ENCODE data around the gene ELL2. TPM values are rescaled to one million over a fixed set of nuclear protein-coding genes. Genes with fewer than 3 reads are reported as not detected.

Gene ELL2
- polyA plus RNA-seq, 3 donors, result 3.1 to 8.1 (median 5.8) TPM

- H3K27ac ChIP-seq (ENCODE audit: low read depth in 1 of 2, low read length in 2 of 2), result no peak overlapping the region
- peaks cover 48% of the 10 kb centered on the region for H3K4me1 Mint-ChIP-seq
- H3K9ac ChIP-seq (ENCODE audit: insufficient read depth, low read length, poor library complexity, severe bottlenecking), result no peak overlapping the region
- H2AFZ ChIP-seq (ENCODE audit: insufficient read depth, low read depth, low read length, poor library complexity, severe bottlenecking), result peak overlapping the region; percentile 15
- TF ChIP-seq, protein P1, sequence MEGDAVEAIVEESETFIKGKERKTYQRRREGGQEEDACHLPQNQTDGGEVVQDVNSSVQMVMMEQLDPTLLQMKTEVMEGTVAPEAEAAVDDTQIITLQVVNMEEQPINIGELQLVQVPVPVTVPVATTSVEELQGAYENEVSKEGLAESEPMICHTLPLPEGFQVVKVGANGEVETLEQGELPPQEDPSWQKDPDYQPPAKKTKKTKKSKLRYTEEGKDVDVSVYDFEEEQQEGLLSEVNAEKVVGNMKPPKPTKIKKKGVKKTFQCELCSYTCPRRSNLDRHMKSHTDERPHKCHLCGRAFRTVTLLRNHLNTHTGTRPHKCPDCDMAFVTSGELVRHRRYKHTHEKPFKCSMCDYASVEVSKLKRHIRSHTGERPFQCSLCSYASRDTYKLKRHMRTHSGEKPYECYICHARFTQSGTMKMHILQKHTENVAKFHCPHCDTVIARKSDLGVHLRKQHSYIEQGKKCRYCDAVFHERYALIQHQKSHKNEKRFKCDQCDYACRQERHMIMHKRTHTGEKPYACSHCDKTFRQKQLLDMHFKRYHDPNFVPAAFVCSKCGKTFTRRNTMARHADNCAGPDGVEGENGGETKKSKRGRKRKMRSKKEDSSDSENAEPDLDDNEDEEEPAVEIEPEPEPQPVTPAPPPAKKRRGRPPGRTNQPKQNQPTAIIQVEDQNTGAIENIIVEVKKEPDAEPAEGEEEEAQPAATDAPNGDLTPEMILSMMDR (IDR thresholded peaks at IDR 0.05), result no peak
- H3K36me3 Mint-ChIP-seq, result peaks cover 0 to 8% of the 10 kb centered on the region in 2 donors
- intact Hi-C loops (cut with micrococcal nuclease), result loop anchor here (2.0 to 10.0 kb wide), 6 partner anchors 59 to 744 kb away; partner anchors contain the start of gene ELL2 (in 2 of the 2)
- H3K9me3 Mint-ChIP-seq, result peaks cover 0 to 4% (median 0%) of the 10 kb centered on the region in 7 donors
- peak overlapping the region in 3 of 7 donors; percentile 1 to 60 (median 4) for H3K27ac Mint-ChIP-seq
- H3K9me3 ChIP-seq (replicated peaks in 1 of 2; ENCODE audit: control insufficient read depth in 1 of 2, insufficient read depth in 1 of 2, low read length in 2 of 2), result no peaks in the 10 kb centered on the region
- no peak overlapping the region for H3K4me3 Mint-ChIP-seq
- no peak overlapping the region for H3K4me2 ChIP-seq (replicated peaks; ENCODE audit: extremely low read depth, low read length, poor library complexity, severe bottlenecking)
- DNase-seq, result peak in 1 of 3 donors; percentile 33
- H3K4me1 ChIP-seq (ENCODE audit: control insufficient read depth in 1 of 2, insufficient read depth in 2 of 2, low read length in 2 of 2), result peaks cover 39 to 44% of the 10 kb centered on the region in 2 donors
- no peaks in the 10 kb centered on the region for H3K79me2 ChIP-seq (ENCODE audit: insufficient read depth, low read length)
- H3K36me3 ChIP-seq (replicated peaks in 1 of 2; ENCODE audit: control insufficient read depth in 1 of 2, insufficient read depth in 2 of 2, low read length in 2 of 2), result no peaks in the 10 kb centered on the region
- WGBS (ENCODE audit: insufficient coverage), result 60% methylated on average over 4 of the region's 8 CpGs
- H3K27me3 Mint-ChIP-seq (ENCODE audit: low read depth in 3 of 3), result peaks cover 4 to 5% (median 4%) of the 10 kb centered on the region in 3 donors
- H4K20me1 ChIP-seq (ENCODE audit: insufficient read depth, low read length), result no peaks in the 10 kb centered on the region
- H3K4me3 ChIP-seq (replicated peaks in 1 of 3; ENCODE audit: low read depth in 2 of 3, low read length in 3 of 3), result no peak overlapping the region
- no peaks in the 10 kb centered on the region for H3K27me3 ChIP-seq (ENCODE audit: control insufficient read depth in 2 of 2, insufficient read depth in 2 of 2, low read length in 2 of 2)
Observed at GRCh38 chr5:95858023-95858461, 103.6 kb downstream of the ELL2 start.

DNA sequence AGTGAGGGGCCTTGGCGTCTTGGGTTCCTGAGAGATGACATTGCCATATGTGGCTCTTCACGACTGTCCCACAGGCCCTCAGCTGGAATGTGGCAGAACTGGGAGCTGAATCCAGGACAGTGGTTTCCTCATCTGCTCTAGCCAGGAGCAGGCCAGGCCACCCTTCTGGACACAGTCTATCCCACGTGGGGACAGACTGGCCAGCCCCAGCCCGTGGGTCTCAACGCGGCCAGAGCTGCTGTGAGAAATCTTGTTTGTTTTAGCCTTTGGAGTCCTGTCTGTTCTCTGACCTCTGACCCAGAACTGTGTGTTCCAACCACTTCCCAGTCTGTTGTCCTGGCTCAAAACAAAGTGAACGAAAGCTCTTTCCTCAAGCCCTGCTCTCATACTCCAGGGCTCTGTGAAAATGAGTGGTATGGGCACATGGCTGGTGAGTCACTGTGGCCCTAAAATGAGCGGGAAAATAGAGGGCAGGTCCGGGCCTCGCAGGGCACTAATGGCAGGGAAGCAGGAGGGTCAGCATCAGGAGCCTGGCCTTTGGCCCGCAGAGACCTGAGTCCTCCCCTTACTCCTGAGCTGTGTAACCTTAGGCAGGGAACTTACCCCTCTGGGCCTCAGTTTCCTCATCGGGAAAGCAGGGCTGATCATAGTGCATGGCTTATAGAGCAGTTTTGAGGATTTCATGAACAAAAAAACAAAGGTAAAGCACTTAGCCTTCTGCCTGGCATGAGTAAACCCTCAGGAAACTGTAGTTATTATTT lies 104.3 kb downstream of the ELL2 start:
- TF ChIP-seq, protein P1 (IDR thresholded peaks at IDR 0.05), result no peak
- intact Hi-C loops (cut with micrococcal nuclease), result loop anchor here (5.0 to 10.0 kb wide), 5 partner anchors 60 to 745 kb away; partner anchors contain the start of gene ELL2 (in 2 of the 2)

More for the DNA sequence above, 104.3 kb downstream of the ELL2 start:
- Mint-ChIP-seq H3K27me3 (ENCODE audit: low read depth in 3 of 3) (peaks cover 4 to 5% (median 4%) of the 10 kb centered on the region in 3 donors), H3K4me1 (peaks cover 41% of the 10 kb centered on the region), H3K36me3 (peaks cover 0 to 8% of the 10 kb centered on the region in 2 donors), H3K4me3 (no peak overlapping the region), H3K27ac (peak overlapping the region in 3 of 7 donors; percentile 8 to 60 (median 40)), H3K9me3 (peaks cover 0 to 4% (median 0%) of the 10 kb centered on the region in 7 donors)
- no peak overlapping the region for H3K9ac ChIP-seq (ENCODE audit: insufficient read depth, low read length, poor library complexity, severe bottlenecking)
- H3K27me3 ChIP-seq (ENCODE audit: control insufficient read depth in 2 of 2, insufficient read depth in 2 of 2, low read length in 2 of 2), result no peaks in the 10 kb centered on the region
- DNase-seq, result no peak
- H3K9me3 ChIP-seq (replicated peaks in 1 of 2; ENCODE audit: control insufficient read depth in 1 of 2, insufficient read depth in 1 of 2, low read length in 2 of 2), result no peaks in the 10 kb centered on the region
- H3K27ac ChIP-seq (ENCODE audit: low read depth in 1 of 2, low read length in 2 of 2), result no peak overlapping the region
- H3K4me2 ChIP-seq (replicated peaks; ENCODE audit: extremely low read depth, low read length, poor library complexity, severe bottlenecking), result no peak overlapping the region
- peaks cover 32 to 37% of the 10 kb centered on the region in 2 donors for H3K4me1 ChIP-seq (ENCODE audit: control insufficient read depth in 1 of 2, insufficient read depth in 2 of 2, low read length in 2 of 2)
- 91% methylated on average over 10 of the region's 12 CpGs for WGBS (ENCODE audit: insufficient coverage)
- H2AFZ ChIP-seq (ENCODE audit: insufficient read depth, low read depth, low read length, poor library complexity, severe bottlenecking), result peak overlapping the region; percentile 15
- H3K36me3 ChIP-seq (replicated peaks in 1 of 2; ENCODE audit: control insufficient read depth in 1 of 2, insufficient read depth in 2 of 2, low read length in 2 of 2), result no peaks in the 10 kb centered on the region
- H3K4me3 ChIP-seq (replicated peaks in 1 of 3; ENCODE audit: low read depth in 2 of 3, low read length in 3 of 3), result no peak overlapping the region
- H4K20me1 ChIP-seq (ENCODE audit: insufficient read depth, low read length), result no peaks in the 10 kb centered on the region
- no peaks in the 10 kb centered on the region for H3K79me2 ChIP-seq (ENCODE audit: insufficient read depth, low read length)
